Endodermal cell (in vitro differentiated cells): ENCODE data around the gene TLL2. TPM values are rescaled to one million over a fixed set of nuclear protein-coding genes. Genes with fewer than 3 reads are reported as not detected.

Experiments
- DNase-seq: peaks from one replicate; pipeline ENCODE4 v3.0.0-alpha.2; 2017
- H3K27ac ChIP-seq: 2 replicates; pipeline ENCODE4 v1.5.1; 2013; ENCODE audit warnings: mild to moderate bottlenecking, low read depth, low read length, moderate library complexity
- H3K27me3 ChIP-seq: 2 replicates; pipeline ENCODE4 v1.6.1; 2013; ENCODE audit warnings: mild to moderate bottlenecking, low read length, moderate library complexity; ENCODE audit not compliant: insufficient read depth, control insufficient read depth, poor library complexity, severe bottlenecking
- H3K36me3 ChIP-seq: 2 replicates; pipeline ENCODE4 v1.7.0; 2013; ENCODE audit warnings: mild to moderate bottlenecking, low read length, moderate library complexity; ENCODE audit not compliant: control insufficient read depth, insufficient read depth
- H3K4me1 ChIP-seq: one replicate; pipeline ENCODE4 v1.7.0; 2013; ENCODE audit warnings: low read length; ENCODE audit not compliant: control insufficient read depth, insufficient read depth
- H3K4me3 ChIP-seq: 2 replicates; pipeline ENCODE4 v1.5.1; 2013; ENCODE audit warnings: mild to moderate bottlenecking, low read length, moderate library complexity
- H3K9ac ChIP-seq: 2 replicates; pipeline ENCODE4 v1.6.1; 2013; ENCODE audit warnings: mild to moderate bottlenecking, low read length, moderate library complexity; ENCODE audit not compliant: poor library complexity, severe bottlenecking; ENCODE audit errors: extremely low read depth
- H3K9me3 ChIP-seq: 2 replicates; pipeline ENCODE4 v1.6.1; 2013; ENCODE audit warnings: mild to moderate bottlenecking, low read length, moderate library complexity; ENCODE audit not compliant: control insufficient read depth
- H3K27ac Mint-ChIP-seq: 2 replicates; pipeline ENCODE4 v1.8.0; 2020; ENCODE audit warnings: mixed read lengths
- H3K27me3 Mint-ChIP-seq: 2 replicates; pipeline ENCODE4 v1.8.0; 2021; ENCODE audit warnings: mild to moderate bottlenecking, mixed read lengths; ENCODE audit not compliant: insufficient read depth
- H3K36me3 Mint-ChIP-seq: 2 replicates; pipeline ENCODE4 v1.8.0; 2020; ENCODE audit warnings: low read depth, mixed read lengths
- H3K4me1 Mint-ChIP-seq: 2 replicates; pipeline ENCODE4 v1.8.0; 2020; ENCODE audit warnings: mixed read lengths
- H3K4me3 Mint-ChIP-seq: 2 replicates; pipeline ENCODE4 v1.8.0; 2020; ENCODE audit warnings: mild to moderate bottlenecking, moderate library complexity, mixed read lengths
- H3K9me3 Mint-ChIP-seq: 2 replicates; pipeline ENCODE4 v1.8.0; 2020; ENCODE audit warnings: mild to moderate bottlenecking, mixed read lengths
- CTCF ChIP-seq: fragments of 200-600 bp; sonication (generic); conservative IDR thresholded peaks from 2 replicates; pipeline ENCODE4 v1.5.0; 2021; ENCODE audit warnings: antibody characterized with exemption, mild to moderate bottlenecking
- WGBS, 2 experiments: methylation state at CpG; one replicate each; pipeline versions ENCODE4 v1.1.5 to v1.1.7; 2013; ENCODE audit warnings: missing lambda C conversion rate in 2 of 2, mixed read lengths in 1 of 2; ENCODE audit not compliant: insufficient coverage in 1 of 2, insufficient read length in 1 of 2; 5-methylcytosine and 5-hydroxymethylcytosine counted together
- total RNA-seq, 2 donors: library from RNA; stranded (reverse); fragmentation: NEBNext Ultra II Directional in 1 of 2; extraction: Animal tissue kit (Norgen Biotek cat#: 25700) in 1 of 2; gene quantifications; 2 replicates in 1 of 2; 3 replicates in 1 of 2; pipeline ENCODE4 v1.2.1, GENCODE V29; 2021

TLL2 gene
- total RNA-seq, 2 donors from 2014 or later, result 0.11 to 0.18 TPM

DNA sequence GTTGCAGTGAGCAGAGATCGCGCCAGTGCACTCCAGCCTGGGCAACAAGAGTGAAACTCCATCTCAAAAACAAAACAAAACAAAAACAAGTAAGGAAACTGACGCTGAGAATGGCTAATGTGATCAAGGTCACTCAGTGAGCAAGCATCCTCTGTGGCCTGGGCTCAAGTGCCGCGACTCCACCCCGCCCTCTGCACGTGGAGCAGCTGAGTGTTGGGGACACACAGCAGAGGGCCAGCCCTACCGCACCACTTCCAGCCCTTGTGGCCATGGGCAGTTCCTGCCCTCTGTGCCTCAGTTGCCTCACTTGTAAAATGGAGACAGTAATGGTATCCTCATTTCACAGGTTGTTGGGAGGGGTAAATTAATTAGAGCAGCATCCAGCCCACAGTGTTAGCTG, 134.0 kb downstream of the TLL2 start:
- Mint-ChIP-seq H3K27ac (no peak overlapping the region), H3K36me3 (no peaks in the 10 kb centered on the region), H3K4me1 (no peaks in the 10 kb centered on the region), H3K27me3 (no peaks in the 10 kb centered on the region), H3K4me3 (no peak overlapping the region), H3K9me3 (no peaks in the 10 kb centered on the region)
- no peaks in the 10 kb centered on the region for H3K9me3 ChIP-seq
- no peak overlapping the region for H3K4me3 ChIP-seq
- no peak for TF ChIP-seq CTCF
- no peak overlapping the region for H3K27ac ChIP-seq
- H3K9ac ChIP-seq, result no peak overlapping the region
- 91 to 93% methylated on average over 5 to 8 of the region's 8 CpGs for WGBS, 2 experiments
- no peaks in the 10 kb centered on the region for H3K27me3 ChIP-seq
- H3K36me3 ChIP-seq, result no peaks in the 10 kb centered on the region
- no peaks in the 10 kb centered on the region for H3K4me1 ChIP-seq
- DNase-seq, result no peak

GRCh38 chr10:96378741-96379140, 135.0 kb downstream of the TLL2 start:
- Mint-ChIP-seq H3K4me3 (no peak overlapping the region), H3K4me1 (peaks cover 7% of the 10 kb centered on the region), H3K36me3 (no peaks in the 10 kb centered on the region), H3K27me3 (peaks cover 8% of the 10 kb centered on the region), H3K27ac (no peak overlapping the region), H3K9me3 (no peaks in the 10 kb centered on the region)
- no peak for TF ChIP-seq CTCF
- 91 to 95% methylated on average over 15 of the region's 15 CpGs for WGBS, 2 experiments
- Histone ChIP-seq H3K9me3 (no peaks in the 10 kb centered on the region), H3K36me3 (no peaks in the 10 kb centered on the region), H3K4me3 (no peak overlapping the region), H3K27ac (no peak overlapping the region), H3K27me3 (peaks cover 7% of the 10 kb centered on the region), H3K4me1 (no peaks in the 10 kb centered on the region), H3K9ac (no peak overlapping the region)
- no peak for DNase-seq

DNA sequence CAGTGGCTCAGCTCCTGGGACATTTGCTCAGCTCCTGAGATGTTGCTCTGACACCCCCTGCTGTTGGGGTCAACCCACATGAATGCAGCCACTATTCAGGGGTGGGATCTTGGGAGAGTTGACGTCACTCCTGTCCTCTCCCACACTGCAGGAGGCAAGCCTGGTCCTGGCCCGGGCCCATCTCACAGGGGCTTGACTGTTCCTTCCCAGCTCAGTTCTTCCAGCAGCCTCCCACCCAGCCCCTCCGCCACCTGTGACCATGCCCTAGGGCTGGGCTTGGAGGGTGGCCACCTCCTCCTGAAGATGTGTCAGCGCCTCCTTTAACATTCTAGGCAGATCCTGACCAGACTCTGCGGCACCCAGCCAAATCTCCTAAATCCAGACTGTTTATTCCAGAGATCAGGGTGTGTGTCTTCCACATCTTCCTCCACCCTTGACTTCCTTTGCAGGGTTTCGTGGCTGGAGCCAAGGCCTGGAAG, 135.9 kb downstream of the TLL2 start:
- Histone ChIP-seq H3K27ac (no peak overlapping the region), H3K9me3 (no peaks in the 10 kb centered on the region), H3K9ac (no peak overlapping the region), H3K36me3 (no peaks in the 10 kb centered on the region), H3K4me3 (no peak overlapping the region), H3K27me3 (peaks cover 7% of the 10 kb centered on the region), H3K4me1 (no peaks in the 10 kb centered on the region)
- peak; percentile 68 for DNase-seq
- H3K4me1 Mint-ChIP-seq, result peaks cover 7% of the 10 kb centered on the region
- no peaks in the 10 kb centered on the region for H3K9me3 Mint-ChIP-seq
- peak overlapping the region; percentile 36 for H3K27ac Mint-ChIP-seq
- TF ChIP-seq CTCF, result no peak
- no peak overlapping the region for H3K4me3 Mint-ChIP-seq
- no peaks in the 10 kb centered on the region for H3K36me3 Mint-ChIP-seq
- WGBS, 2 experiments, result 85 to 93% methylated on average over 3 to 6 of the region's 6 CpGs
- peaks cover 14% of the 10 kb centered on the region for H3K27me3 Mint-ChIP-seq
